Thyroid gland (tissue), 4 donors: ENCODE data around the gene APOOL.

Experiments used
- CTCF ChIP-seq, 6 experiments: fragments of 200-600 bp in 3 of 6; fragments of 450-650 bp in 3 of 6; sonication (generic) in 3 of 6; IDR thresholded peaks; one replicate each; pipeline ENCODE4 v1.5.1; 2016 to 2019; ENCODE audit warnings: antibody characterized with exemption in 6 of 6, mild to moderate bottlenecking in 2 of 6, inconsistent platforms in 1 of 6, moderate library complexity in 1 of 6
- POLR2A ChIP-seq, 2 donors: fragments of 450-650 bp; IDR thresholded peaks; one replicate each; pipeline ENCODE4 v1.6.1; 2017; ENCODE audit warnings: antibody characterized with exemption in 2 of 2, mild to moderate bottlenecking in 2 of 2, moderate library complexity in 1 of 2

- no peak for TF ChIP-seq CTCF (IDR thresholded peaks at IDR 0.05)
- TF ChIP-seq POLR2A (IDR thresholded peaks at IDR 0.05), result no peak
Observed at GRCh38 chrX:85031505-85031904, 27.8 kb downstream of the APOOL start.
